ENCODE measurements around the gene COL28A1. TPM values are rescaled to one million over a fixed set of nuclear protein-coding genes. Genes with fewer than 3 reads are reported as not detected.

The COL28A1 gene
- total and polyA plus RNA-seq, 4 donors, result 1.3 to 10.2 (median 3.2) TPM

DNA sequence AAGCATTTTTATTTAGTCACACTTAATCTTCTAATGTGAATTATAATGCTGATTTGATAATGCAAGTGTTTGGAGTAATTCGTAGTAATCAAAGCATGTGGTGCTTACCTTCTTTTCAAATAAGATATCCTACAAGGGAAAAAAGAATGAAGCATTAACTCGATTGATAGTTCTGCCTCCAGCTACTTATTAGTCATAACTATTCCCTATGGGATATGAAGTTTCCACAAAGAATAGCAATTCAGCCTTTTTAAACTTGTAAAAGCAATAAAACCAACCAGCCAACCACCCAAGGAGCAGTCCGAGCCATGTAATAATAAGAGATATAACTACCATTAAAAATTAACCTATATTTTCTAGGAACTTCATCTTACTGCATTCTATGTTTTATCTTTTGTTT, 11.6 kb downstream of the COL28A1 start:
- Histone ChIP-seq H3K4me1 (ENCODE audit: control insufficient read depth in 5 of 5, insufficient read depth in 5 of 5, low read length in 5 of 5) (no peaks in the 10 kb centered on the region), H3K36me3 (ENCODE audit: control insufficient read depth in 4 of 4, insufficient read depth in 4 of 4, low read length in 4 of 4) (peaks cover 0 to 2% (median 0%) of the 10 kb centered on the region in 4 donors), H3K9ac (ENCODE audit: insufficient read depth in 1 of 2, low read length in 2 of 2) (no peak overlapping the region), H3K9me3 (ENCODE audit: control insufficient read depth in 4 of 4, insufficient read depth in 3 of 4, low read length in 3 of 4) (no peaks in the 10 kb centered on the region), H3K27ac (ENCODE audit: low read depth in 1 of 2, low read length in 1 of 2) (no peak overlapping the region), H3K27me3 (ENCODE audit: control insufficient read depth in 3 of 3, insufficient read depth in 3 of 3, low read length in 2 of 3) (no peaks in the 10 kb centered on the region), H3K4me3 (no peak overlapping the region)
- ATAC-seq (ENCODE audit: insufficient read depth, low FRiP score), result no peak
- DNase-seq, result no peak
- WGBS, 2 donors, result 89 to 91% methylated on average over 3 of the region's 3 CpGs
- TF ChIP-seq, protein P1, sequence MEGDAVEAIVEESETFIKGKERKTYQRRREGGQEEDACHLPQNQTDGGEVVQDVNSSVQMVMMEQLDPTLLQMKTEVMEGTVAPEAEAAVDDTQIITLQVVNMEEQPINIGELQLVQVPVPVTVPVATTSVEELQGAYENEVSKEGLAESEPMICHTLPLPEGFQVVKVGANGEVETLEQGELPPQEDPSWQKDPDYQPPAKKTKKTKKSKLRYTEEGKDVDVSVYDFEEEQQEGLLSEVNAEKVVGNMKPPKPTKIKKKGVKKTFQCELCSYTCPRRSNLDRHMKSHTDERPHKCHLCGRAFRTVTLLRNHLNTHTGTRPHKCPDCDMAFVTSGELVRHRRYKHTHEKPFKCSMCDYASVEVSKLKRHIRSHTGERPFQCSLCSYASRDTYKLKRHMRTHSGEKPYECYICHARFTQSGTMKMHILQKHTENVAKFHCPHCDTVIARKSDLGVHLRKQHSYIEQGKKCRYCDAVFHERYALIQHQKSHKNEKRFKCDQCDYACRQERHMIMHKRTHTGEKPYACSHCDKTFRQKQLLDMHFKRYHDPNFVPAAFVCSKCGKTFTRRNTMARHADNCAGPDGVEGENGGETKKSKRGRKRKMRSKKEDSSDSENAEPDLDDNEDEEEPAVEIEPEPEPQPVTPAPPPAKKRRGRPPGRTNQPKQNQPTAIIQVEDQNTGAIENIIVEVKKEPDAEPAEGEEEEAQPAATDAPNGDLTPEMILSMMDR (IDR thresholded peaks at IDR 0.05; ENCODE audit: control extremely low read depth, extremely low read depth), result no peak

DNA sequence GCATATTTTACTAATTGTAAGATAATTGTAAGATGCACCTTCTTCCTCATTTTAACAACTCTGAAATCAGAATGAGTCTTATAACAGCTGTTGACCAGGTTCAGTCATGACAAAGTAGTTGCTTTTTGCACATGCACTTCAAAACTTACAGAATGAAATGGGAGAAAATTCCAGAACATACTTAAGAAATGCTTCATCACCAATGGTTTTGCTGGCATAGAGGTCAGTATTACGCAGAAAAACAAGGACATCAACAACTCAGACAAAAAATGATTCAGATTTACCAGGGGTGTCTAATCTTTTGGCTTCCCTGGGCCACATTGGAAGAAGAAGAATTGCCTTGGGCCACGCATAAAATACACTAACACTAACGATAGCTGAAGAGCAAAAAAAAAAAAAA, 13.3 kb downstream of the COL28A1 start:
- DNase-seq, result no peak
- Histone ChIP-seq H3K4me3 (no peak overlapping the region), H3K36me3 (ENCODE audit: control insufficient read depth in 4 of 4, insufficient read depth in 4 of 4, low read length in 4 of 4) (peaks cover 0 to 2% (median 0%) of the 10 kb centered on the region in 4 donors), H3K27me3 (ENCODE audit: control insufficient read depth in 3 of 3, insufficient read depth in 3 of 3, low read length in 2 of 3) (no peaks in the 10 kb centered on the region), H3K9me3 (ENCODE audit: control insufficient read depth in 4 of 4, insufficient read depth in 3 of 4, low read length in 3 of 4) (no peaks in the 10 kb centered on the region), H3K9ac (ENCODE audit: insufficient read depth in 1 of 2, low read length in 2 of 2) (no peak overlapping the region), H3K4me1 (ENCODE audit: control insufficient read depth in 5 of 5, insufficient read depth in 5 of 5, low read length in 5 of 5) (no peaks in the 10 kb centered on the region), H3K27ac (ENCODE audit: low read depth in 1 of 2, low read length in 1 of 2) (no peak overlapping the region)
- TF ChIP-seq, protein P1 (IDR thresholded peaks at IDR 0.05; ENCODE audit: control extremely low read depth, extremely low read depth), result no peak
- no peak for ATAC-seq (ENCODE audit: insufficient read depth, low FRiP score)
- 89 to 93% methylated on average over 3 of the region's 3 CpGs for WGBS, 2 donors

DNA sequence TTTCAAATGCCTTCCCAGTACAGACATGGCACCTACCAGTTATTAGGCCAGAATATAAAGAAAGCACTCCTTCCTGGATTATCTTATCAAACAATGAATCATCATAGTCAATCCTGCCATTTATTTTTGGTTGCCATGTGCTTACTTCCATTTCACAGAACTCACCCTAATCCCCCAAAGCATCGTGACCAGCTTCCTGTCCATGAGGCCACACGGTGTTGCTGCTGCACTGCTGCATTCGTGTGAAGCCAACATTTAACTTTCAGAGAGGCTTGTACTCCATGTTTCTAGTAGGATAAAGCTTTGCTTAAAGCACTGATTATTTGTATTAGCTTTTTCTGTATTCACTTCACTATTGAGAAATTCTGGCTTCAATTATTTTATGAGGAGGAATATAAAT, 14.4 kb downstream of the COL28A1 start:
- H3K36me3 ChIP-seq (ENCODE audit: control insufficient read depth in 4 of 4, insufficient read depth in 4 of 4, low read length in 4 of 4), result peaks cover 0 to 2% (median 0%) of the 10 kb centered on the region in 4 donors
- no peak for ATAC-seq (ENCODE audit: insufficient read depth, low FRiP score)
- no peaks in the 10 kb centered on the region for H3K4me1 ChIP-seq (ENCODE audit: control insufficient read depth in 5 of 5, insufficient read depth in 5 of 5, low read length in 5 of 5)
- no peak overlapping the region for H3K4me3 ChIP-seq
- no peak for DNase-seq
- no peak overlapping the region for H3K9ac ChIP-seq (ENCODE audit: insufficient read depth in 1 of 2, low read length in 2 of 2)
- no peaks in the 10 kb centered on the region for H3K27me3 ChIP-seq (ENCODE audit: control insufficient read depth in 3 of 3, insufficient read depth in 3 of 3, low read length in 2 of 3)
- TF ChIP-seq, protein P1 (IDR thresholded peaks at IDR 0.05; ENCODE audit: control extremely low read depth, extremely low read depth), result no peak
- no peak overlapping the region for H3K27ac ChIP-seq (ENCODE audit: low read depth in 1 of 2, low read length in 1 of 2)
- WGBS, 2 donors, result 37 to 56% methylated on average over 3 of the region's 3 CpGs
- H3K9me3 ChIP-seq (ENCODE audit: control insufficient read depth in 4 of 4, insufficient read depth in 3 of 4, low read length in 3 of 4), result no peaks in the 10 kb centered on the region

DNA sequence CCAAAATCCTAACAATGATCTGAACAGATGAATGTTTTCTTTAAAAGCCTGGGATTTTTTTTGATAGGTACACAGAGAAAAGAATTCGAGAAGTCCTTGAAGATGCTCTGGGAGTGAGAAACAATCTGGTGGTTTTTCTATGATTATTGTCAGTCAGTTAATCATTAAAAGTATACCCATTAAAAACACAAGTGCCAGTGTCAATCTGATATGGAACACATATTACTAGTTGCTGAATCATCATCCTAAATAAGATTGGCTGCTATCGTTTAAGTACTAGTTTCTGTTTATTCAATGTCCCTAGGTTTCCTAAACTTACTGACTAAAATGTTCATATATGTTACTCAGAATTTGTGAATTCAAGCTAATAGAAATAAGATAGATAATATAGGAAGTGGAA, 16.1 kb downstream of the COL28A1 start:
- 68 to 82% methylated on average over 2 of the region's 2 CpGs for WGBS, 2 donors
- H3K27ac ChIP-seq (ENCODE audit: low read depth in 1 of 2, low read length in 1 of 2), result no peak overlapping the region
- TF ChIP-seq, protein P1 (IDR thresholded peaks at IDR 0.05; ENCODE audit: control extremely low read depth, extremely low read depth), result no peak

More for the DNA sequence above, 16.1 kb downstream of the COL28A1 start:
- Histone ChIP-seq H3K27me3 (ENCODE audit: control insufficient read depth in 3 of 3, insufficient read depth in 3 of 3, low read length in 2 of 3) (no peaks in the 10 kb centered on the region), H3K9me3 (ENCODE audit: control insufficient read depth in 4 of 4, insufficient read depth in 3 of 4, low read length in 3 of 4) (no peaks in the 10 kb centered on the region), H3K36me3 (ENCODE audit: control insufficient read depth in 4 of 4, insufficient read depth in 4 of 4, low read length in 4 of 4) (peaks cover 0 to 2% (median 0%) of the 10 kb centered on the region in 4 donors), H3K9ac (ENCODE audit: insufficient read depth in 1 of 2, low read length in 2 of 2) (no peak overlapping the region), H3K4me3 (no peak overlapping the region), H3K4me1 (ENCODE audit: control insufficient read depth in 5 of 5, insufficient read depth in 5 of 5, low read length in 5 of 5) (no peaks in the 10 kb centered on the region)
- DNase-seq (no peak), ATAC-seq (ENCODE audit: insufficient read depth, low FRiP score) (no peak)
